ENCODE measurements around the gene TMEM186. TPM values are rescaled to one million over a fixed set of nuclear protein-coding genes. Genes with fewer than 3 reads are reported as not detected.

Gene TMEM186, protein sequence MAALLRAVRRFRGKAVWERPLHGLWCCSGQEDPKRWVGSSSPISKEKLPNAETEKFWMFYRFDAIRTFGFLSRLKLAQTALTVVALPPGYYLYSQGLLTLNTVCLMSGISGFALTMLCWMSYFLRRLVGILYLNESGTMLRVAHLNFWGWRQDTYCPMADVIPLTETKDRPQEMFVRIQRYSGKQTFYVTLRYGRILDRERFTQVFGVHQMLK
- 6.1 and 10.9 TPM in 2 replicates for total RNA-seq (2014; rRNA removed; shearing (Covaris generic))

DNA sequence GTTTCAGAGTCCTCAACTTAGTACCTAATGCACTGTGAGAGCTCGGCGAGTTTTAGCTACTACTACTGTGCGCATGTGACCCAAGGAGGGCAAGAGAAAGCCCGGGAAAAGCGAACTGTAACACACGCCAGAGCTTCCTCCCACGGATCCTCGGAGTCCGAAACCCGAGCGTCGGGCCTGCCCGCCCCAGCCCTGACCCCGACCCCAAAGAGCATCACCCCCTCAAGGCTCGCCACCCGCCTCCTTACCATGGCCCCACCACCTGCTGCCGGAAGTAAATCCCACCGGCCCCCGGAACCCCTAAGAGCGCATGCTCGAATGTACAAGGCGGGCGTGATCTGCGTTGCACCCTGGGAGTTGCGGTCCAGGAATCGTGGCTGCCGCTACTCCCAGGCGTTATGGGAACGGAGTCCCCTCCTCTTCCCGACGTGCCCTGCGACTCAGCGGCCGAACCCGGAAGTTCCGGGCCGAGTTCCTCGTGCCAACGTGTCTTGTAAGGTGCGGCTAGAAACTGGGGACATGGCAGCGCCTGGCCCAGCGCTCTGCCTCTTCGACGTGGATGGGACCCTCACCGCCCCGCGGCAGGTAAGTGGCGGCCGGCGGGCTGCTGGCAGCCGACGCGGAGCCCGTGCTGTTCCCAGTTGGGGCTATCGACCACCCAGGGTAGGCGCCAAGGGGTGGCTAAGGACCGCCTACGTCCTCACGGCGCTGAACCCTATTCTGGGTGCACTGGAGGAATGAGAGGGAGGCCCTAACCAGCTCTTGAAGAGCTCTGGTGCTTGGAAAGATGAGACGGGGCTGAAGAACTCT lies at the start of gene TMEM186, which contains the start of gene PMM2:
Gene TMEM186, minus strand, starts transcription at position 276 of the 810 bp plus-strand sequence. Its CDS starts 25 bp downstream, at position 251.
Gene PMM2, plus strand, starts transcription at position 476 of the 810 bp plus-strand sequence. Its CDS starts 44 bp downstream, at position 520.

Other genes with a start within 250 kb of the TMEM186 start
- gene TMEM114, start 207.1 kb downstream of the TMEM186 start, total RNA-seq (2014; rRNA removed; shearing (Covaris generic)): not detected in 2 replicates
- gene METTL22, start 175.9 kb downstream of the TMEM186 start, total RNA-seq (2014; rRNA removed; shearing (Covaris generic)): 15.6 and 20.9 TPM in 2 replicates
- gene ABAT, start 123.0 kb downstream of the TMEM186 start, total RNA-seq (2014; rRNA removed; shearing (Covaris generic)): 1.2 and 1.5 TPM in 2 replicates
- gene PMM2, start 200 bp upstream of the TMEM186 start, total RNA-seq (2014; rRNA removed; shearing (Covaris generic)): 54.5 and 69.5 TPM in 2 replicates
- gene CARHSP1, start 71.4 kb upstream of the TMEM186 start, total RNA-seq (2014; rRNA removed; shearing (Covaris generic)): 159 and 207 TPM in 2 replicates
- gene LITAFD, start 84.7 kb upstream of the TMEM186 start, total RNA-seq (2014; rRNA removed; shearing (Covaris generic)): not detected in 2 replicates
- gene USP7, start 166.3 kb upstream of the TMEM186 start, total RNA-seq (2014; rRNA removed; shearing (Covaris generic)): 56.0 and 59.3 TPM in 2 replicates

Data from A375 (cell line).